ENCODE measurements around the gene SLC6A16.

SLC6A16 gene

DNA sequence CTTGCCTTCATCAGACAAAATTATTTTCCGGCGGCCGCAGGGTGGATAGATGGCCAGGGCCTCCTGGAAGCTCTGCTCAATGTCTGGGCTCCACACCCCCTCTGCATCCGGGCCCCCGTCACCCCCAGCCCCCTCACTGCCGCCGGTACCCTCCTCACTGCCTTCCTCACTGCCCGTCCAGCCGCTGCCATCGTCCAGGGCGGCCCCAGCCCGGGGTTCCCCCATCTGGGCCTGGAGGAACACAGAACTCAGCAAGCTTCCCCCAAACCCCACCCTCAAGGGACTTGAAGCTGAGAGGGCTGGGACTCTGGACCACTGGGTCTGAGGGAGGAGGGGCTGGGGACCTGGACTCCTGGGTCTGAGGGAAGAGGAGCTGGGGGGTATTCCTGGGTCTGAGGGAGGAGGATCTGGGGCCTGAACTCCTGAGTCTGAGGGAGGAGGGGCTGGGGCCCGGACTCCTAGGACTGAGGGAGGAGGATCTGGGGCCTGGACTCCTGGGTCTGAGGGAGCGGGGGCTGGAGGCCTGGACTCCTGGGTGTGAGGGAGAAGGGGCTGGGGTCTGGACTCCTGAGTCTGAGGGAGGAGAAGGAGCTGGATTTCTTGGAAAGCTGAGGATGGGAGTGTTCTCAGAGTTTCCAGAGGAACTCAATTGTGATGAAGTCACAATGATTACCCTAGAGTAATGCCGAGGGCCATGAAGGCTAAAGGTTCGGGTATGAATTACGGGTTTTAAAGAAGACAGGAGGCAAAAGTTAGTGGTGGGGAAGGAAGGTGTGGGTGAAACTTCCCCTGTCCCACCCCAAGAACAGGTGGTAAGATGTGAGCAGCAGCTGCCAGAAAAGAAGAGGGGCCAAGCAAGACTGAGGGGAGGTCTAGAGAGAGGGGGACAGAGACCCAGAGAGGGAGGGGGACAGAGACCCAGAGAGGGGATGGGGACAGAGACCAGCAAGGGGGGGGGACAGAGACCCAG is 35.1 kb upstream of the SLC6A16 start:
- H3K4me3 ChIP-seq (ENCODE audit: low read length), result no peak overlapping the region
- H3K27ac ChIP-seq (ENCODE audit: low read depth, low read length), result peak overlapping the region; percentile 93
- no peak overlapping the region for H3K9ac ChIP-seq (ENCODE audit: low read length)
- peaks cover 6% of the 10 kb centered on the region for H3K4me1 ChIP-seq (ENCODE audit: control insufficient read depth, insufficient read depth, low read length)
- no peaks in the 10 kb centered on the region for H3K27me3 ChIP-seq (ENCODE audit: control insufficient read depth, insufficient read depth, low read length)
- peaks cover 4% of the 10 kb centered on the region for H3K36me3 ChIP-seq (ENCODE audit: control insufficient read depth, insufficient read depth, low read length)

DNA sequence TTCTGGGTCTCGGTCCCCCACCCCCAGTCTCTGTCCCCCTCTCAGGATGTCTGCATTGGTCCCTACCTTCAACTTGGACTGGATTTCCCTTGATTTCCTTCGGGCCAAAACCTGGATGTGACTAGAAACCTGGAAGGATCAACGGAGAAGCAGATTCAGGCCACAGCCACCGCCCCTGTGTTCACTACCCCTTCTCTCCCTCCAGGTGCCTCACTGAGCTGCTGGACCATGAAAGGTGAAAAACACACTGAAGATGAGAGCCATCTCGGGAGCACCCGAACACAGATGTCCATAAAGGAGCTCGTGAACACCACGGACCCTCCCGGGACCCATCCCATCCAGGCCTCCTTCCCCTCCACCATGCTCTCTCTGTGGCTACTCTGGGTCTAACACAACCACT is 32.2 kb upstream of the SLC6A16 start:
- no peaks in the 10 kb centered on the region for H3K27me3 ChIP-seq (ENCODE audit: control insufficient read depth, insufficient read depth, low read length)
- no peak overlapping the region for H3K9ac ChIP-seq (ENCODE audit: low read length)
- no peaks in the 10 kb centered on the region for H3K4me1 ChIP-seq (ENCODE audit: control insufficient read depth, insufficient read depth, low read length)
- peaks cover 7% of the 10 kb centered on the region for H3K36me3 ChIP-seq (ENCODE audit: control insufficient read depth, insufficient read depth, low read length)
- no peak overlapping the region for H3K4me3 ChIP-seq (ENCODE audit: low read length)
- H3K27ac ChIP-seq (ENCODE audit: low read depth, low read length), result peak overlapping the region; percentile 6

DNA sequence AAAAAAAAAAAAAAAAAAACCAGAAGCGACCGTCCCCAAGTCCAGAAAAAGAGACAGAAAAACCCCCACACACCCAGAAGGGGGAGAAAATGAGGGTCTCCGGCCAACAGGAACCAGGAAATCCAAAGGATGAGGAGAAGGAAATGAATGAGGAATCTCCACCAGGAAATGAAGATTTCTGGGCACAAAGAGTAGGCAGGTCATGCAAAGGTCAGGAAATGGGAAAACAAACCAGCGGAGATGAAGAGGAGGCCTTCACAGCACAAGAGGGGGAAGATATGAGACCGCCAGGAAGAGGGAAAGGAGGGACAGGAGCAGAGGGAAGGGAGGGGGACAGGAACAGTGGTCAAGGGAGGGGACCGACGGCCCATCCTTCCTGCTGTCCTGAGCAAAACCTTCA is 31.4 kb upstream of the SLC6A16 start:
- Histone ChIP-seq H3K4me3 (ENCODE audit: low read length) (no peak overlapping the region), H3K27me3 (ENCODE audit: control insufficient read depth, insufficient read depth, low read length) (no peaks in the 10 kb centered on the region), H3K4me1 (ENCODE audit: control insufficient read depth, insufficient read depth, low read length) (no peaks in the 10 kb centered on the region), H3K27ac (ENCODE audit: low read depth, low read length) (no peak overlapping the region), H3K9ac (ENCODE audit: low read length) (no peak overlapping the region), H3K36me3 (ENCODE audit: control insufficient read depth, insufficient read depth, low read length) (peaks cover 7% of the 10 kb centered on the region)

DNA sequence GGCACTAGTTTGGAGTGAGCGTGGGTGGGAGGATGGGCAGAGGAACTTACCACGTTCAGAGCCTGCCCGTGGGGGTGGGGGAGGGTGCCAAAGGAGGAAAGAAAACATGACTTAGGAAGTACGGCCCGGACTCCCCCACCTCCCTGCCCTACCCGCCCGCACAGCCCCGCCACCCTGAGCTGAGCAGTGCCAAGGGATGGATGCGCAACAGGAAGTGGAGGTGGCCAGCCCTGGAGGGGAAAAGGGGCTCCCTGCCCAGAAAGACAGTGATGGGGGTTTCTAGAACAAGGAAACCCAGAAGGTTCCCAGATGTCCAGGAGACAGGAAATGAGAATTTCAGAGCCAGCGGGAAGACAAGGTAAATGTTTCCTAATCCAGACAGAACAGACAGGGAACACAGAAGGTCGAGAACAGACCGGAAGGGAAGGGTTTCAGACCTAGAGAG is 30.9 kb upstream of the SLC6A16 start:
- H3K4me3 ChIP-seq (ENCODE audit: low read length), result no peak overlapping the region
- H3K27me3 ChIP-seq (ENCODE audit: control insufficient read depth, insufficient read depth, low read length), result no peaks in the 10 kb centered on the region
- no peaks in the 10 kb centered on the region for H3K4me1 ChIP-seq (ENCODE audit: control insufficient read depth, insufficient read depth, low read length)
- H3K36me3 ChIP-seq (ENCODE audit: control insufficient read depth, insufficient read depth, low read length), result peaks cover 7% of the 10 kb centered on the region
- H3K9ac ChIP-seq (ENCODE audit: low read length), result no peak overlapping the region
- peak overlapping the region; percentile 32 for H3K27ac ChIP-seq (ENCODE audit: low read depth, low read length)

DNA sequence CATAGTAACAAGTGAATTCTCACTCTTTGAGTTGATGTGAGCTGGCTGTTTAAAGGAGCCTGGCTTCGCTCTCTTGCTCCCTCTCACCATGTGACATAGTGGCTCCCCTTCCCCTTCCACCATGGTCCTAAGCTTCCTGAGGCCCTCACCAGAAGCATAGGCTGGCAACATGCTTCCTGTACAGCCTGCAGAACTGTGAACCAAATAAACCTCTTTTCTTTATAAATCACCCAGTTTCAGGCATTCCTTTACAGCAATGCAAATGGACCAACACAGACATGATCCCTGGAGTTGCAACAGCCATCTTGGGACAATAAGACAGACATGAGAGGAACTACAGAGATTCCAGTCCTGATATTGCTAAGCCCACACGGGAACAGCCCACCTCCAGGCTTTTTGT is 24.6 kb upstream of the SLC6A16 start:
- Histone ChIP-seq H3K27me3 (ENCODE audit: control insufficient read depth, insufficient read depth, low read length) (no peaks in the 10 kb centered on the region), H3K27ac (ENCODE audit: low read depth, low read length) (no peak overlapping the region), H3K4me1 (ENCODE audit: control insufficient read depth, insufficient read depth, low read length) (no peaks in the 10 kb centered on the region), H3K36me3 (ENCODE audit: control insufficient read depth, insufficient read depth, low read length) (peaks cover 10% of the 10 kb centered on the region), H3K4me3 (ENCODE audit: low read length) (no peak overlapping the region), H3K9ac (ENCODE audit: low read length) (no peak overlapping the region)

DNA sequence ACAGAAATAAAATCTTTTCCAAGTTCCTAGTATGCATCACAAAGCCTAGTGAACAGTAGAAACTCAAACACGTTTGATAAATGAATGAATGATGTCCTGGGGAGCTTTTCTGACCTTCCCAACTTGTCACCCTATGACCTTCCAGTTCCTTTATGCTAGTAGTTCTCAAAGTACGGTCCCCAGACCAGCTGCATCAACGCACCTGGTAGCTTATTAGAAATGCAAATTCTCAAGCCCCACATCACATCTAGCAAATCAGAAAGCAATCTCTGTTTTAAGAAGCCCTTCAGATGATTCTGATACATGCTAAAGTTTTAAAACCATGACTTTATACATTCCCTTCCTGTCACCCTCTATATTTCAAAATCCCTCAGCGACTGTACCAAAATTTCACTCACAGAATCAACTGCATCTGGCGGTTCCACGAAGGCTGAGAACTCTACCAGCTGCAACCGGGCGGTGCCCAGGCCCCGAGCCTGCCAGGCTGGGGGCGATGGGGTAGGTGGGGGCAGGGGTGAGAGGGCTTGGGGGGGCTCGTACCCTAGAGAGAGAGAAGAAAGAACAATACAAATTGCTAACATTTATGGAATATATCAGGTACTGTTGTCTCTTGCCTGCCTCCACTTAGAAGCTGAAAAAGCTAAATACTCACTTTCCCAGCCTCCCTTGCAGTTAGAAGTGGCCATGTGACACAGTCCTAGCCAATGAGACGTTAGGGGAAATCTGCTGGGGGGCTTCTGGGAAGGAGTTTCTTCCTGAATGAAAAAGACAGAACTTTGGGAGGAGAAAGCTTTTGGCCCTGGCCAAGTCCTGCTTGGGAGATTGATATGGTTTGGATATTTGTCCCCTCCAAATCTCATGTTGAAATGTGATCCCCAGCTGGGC is 23.6 kb upstream of the SLC6A16 start:
- no peaks in the 10 kb centered on the region for H3K27me3 ChIP-seq (ENCODE audit: control insufficient read depth, insufficient read depth, low read length)
- no peak overlapping the region for H3K9ac ChIP-seq (ENCODE audit: low read length)
- no peaks in the 10 kb centered on the region for H3K4me1 ChIP-seq (ENCODE audit: control insufficient read depth, insufficient read depth, low read length)
- H3K27ac ChIP-seq (ENCODE audit: low read depth, low read length), result no peak overlapping the region
- no peak overlapping the region for H3K4me3 ChIP-seq (ENCODE audit: low read length)
- peaks cover 12% of the 10 kb centered on the region for H3K36me3 ChIP-seq (ENCODE audit: control insufficient read depth, insufficient read depth, low read length)

DNA sequence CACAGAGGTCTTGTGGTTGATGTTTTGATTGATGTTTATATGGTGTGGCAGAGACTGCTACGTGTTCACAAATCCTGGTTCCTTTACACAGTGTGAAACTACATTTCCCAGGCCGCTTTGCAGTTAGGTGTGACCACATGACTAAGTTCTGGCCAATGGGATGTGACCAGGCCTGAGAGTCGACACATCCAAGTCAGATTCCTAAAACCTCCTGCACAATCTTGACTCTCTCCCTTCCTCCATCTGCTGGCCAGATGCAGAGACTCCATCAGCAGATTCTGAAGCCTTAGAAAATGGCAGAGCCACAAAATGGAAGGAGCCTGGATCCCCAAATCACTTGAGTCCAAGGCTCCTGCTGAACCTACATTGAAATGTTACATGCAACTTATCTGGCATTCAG is 22.8 kb upstream of the SLC6A16 start:
- Histone ChIP-seq H3K27ac (ENCODE audit: low read depth, low read length) (no peak overlapping the region), H3K4me3 (ENCODE audit: low read length) (no peak overlapping the region), H3K27me3 (ENCODE audit: control insufficient read depth, insufficient read depth, low read length) (no peaks in the 10 kb centered on the region), H3K4me1 (ENCODE audit: control insufficient read depth, insufficient read depth, low read length) (no peaks in the 10 kb centered on the region), H3K9ac (ENCODE audit: low read length) (no peak overlapping the region), H3K36me3 (ENCODE audit: control insufficient read depth, insufficient read depth, low read length) (peaks cover 16% of the 10 kb centered on the region)

DNA sequence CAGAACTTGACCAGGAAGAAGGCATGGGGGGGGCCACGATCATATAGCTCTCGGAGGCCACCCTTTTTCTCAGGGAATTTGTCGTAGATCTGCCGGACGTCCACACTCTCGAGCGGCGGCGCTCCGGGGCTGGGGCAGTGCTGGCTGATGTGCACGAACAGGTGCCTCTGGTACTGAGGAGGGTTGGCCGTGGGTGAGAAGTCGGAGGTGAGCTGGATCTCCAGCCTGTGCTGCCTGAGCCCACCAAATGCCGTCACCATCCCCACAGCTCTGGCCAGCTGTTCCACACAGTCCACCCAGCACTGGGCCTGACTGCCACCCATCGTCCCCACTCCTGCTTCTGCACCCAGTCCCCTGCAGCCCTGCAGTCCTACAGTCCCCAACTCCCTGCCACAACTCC is 22.2 kb upstream of the SLC6A16 start:
- H3K27ac ChIP-seq (ENCODE audit: low read depth, low read length), result no peak overlapping the region
- H3K27me3 ChIP-seq (ENCODE audit: control insufficient read depth, insufficient read depth, low read length), result no peaks in the 10 kb centered on the region
- H3K9ac ChIP-seq (ENCODE audit: low read length), result no peak overlapping the region
- no peaks in the 10 kb centered on the region for H3K4me1 ChIP-seq (ENCODE audit: control insufficient read depth, insufficient read depth, low read length)
- peaks cover 19% of the 10 kb centered on the region for H3K36me3 ChIP-seq (ENCODE audit: control insufficient read depth, insufficient read depth, low read length)
- no peak overlapping the region for H3K4me3 ChIP-seq (ENCODE audit: low read length)

DNA sequence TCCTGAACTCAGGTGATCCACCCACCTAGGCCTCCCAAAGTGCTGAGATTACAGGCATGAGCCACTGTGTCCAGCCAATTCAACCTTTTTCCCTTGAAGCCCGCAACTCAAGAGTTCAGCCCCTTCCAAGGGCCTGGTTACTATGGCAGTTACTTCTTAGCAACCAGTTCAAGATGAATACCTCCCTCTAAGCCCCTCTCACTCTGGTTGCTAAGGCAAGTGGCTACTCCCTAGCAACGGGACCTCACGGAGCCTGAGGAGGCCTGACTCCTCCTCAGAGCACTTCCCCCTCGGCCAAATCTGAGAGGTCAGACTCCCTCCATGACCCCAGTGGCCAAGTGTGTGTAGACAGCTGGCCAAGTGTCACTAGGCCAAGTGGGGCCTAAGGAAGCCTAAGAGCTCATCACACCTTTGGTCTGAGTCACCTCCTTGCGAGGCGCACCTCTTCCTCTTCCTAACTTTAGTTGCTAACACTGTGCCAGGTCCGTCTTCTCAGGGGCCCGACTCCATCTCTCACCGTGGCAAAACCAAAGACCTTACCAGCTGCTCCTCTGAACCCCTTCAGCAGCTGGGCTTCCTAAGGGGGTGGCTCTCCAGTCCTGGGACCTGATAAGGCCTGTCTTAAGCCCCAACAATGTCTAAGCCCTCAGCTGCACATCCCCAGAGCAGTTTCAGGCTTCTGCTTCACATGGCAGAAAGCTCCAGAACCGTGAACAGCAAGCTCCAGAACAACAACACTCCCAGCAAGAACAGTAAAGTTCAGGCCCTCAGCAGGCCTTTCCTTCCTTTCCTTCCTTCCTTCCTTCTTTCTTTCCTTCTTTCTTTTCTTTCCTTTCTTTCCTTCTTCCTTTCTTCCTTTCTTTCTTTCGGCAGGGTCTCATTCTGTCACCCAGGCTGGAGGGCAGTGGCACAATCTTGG is 19.8 kb upstream of the SLC6A16 start:
- peaks cover 19% of the 10 kb centered on the region for H3K36me3 ChIP-seq (ENCODE audit: control insufficient read depth, insufficient read depth, low read length)

DNA sequence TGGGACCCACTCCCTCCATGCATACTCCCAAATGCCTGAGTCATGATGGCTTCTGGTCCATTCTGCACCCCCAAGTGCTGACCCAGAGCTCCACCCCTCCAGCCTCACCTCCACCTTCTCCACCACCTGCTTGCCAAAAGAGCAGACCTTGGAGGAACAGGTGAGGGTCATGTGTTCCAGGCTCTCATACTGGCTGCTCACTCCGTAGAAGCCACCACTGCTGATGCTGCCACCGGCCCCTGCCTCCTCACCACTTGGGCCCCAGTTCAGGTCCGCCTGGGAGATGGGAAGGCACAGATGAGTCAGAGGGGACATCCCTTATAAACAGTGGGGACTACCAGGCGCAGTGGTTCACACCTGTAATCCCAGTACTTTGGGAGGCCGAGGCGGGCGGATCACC is 18.1 kb upstream of the SLC6A16 start:
- Histone ChIP-seq H3K27me3 (ENCODE audit: control insufficient read depth, insufficient read depth, low read length) (no peaks in the 10 kb centered on the region), H3K4me1 (ENCODE audit: control insufficient read depth, insufficient read depth, low read length) (peaks cover 4% of the 10 kb centered on the region), H3K9ac (ENCODE audit: low read length) (no peak overlapping the region), H3K36me3 (ENCODE audit: control insufficient read depth, insufficient read depth, low read length) (peaks cover 15% of the 10 kb centered on the region), H3K27ac (ENCODE audit: low read depth, low read length) (no peak overlapping the region), H3K4me3 (ENCODE audit: low read length) (no peak overlapping the region)

More for the DNA sequence above, 19.8 kb upstream of the SLC6A16 start:
- Histone ChIP-seq H3K9ac (ENCODE audit: low read length) (no peak overlapping the region), H3K27ac (ENCODE audit: low read depth, low read length) (no peak overlapping the region), H3K4me1 (ENCODE audit: control insufficient read depth, insufficient read depth, low read length) (peaks cover 2% of the 10 kb centered on the region), H3K27me3 (ENCODE audit: control insufficient read depth, insufficient read depth, low read length) (no peaks in the 10 kb centered on the region), H3K4me3 (ENCODE audit: low read length) (no peak overlapping the region)

DNA sequence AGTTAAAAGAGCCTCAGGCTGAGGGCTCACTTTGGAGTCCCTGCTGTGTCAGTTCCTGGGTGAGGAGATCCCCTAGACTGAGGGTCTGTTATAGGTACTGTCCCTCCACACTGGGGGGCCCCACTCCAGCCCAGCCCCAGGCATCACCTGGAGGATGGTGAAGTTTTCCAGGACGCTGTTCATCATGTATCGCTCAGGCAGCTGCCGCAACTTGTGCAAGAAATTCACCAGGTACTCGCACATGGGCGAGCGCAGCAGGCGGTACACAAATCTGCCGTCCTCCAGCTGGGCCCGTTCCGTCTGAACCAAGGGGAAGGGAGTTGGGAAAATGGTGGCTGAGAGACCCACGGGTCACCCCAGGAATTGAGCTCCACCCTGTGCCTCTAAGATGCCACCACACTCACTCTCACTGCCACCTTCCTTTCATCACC is 17.3 kb upstream of the SLC6A16 start:
- peaks cover 4% of the 10 kb centered on the region for H3K4me1 ChIP-seq (ENCODE audit: control insufficient read depth, insufficient read depth, low read length)
- no peak overlapping the region for H3K4me3 ChIP-seq (ENCODE audit: low read length)
- peaks cover 15% of the 10 kb centered on the region for H3K36me3 ChIP-seq (ENCODE audit: control insufficient read depth, insufficient read depth, low read length)
- no peaks in the 10 kb centered on the region for H3K27me3 ChIP-seq (ENCODE audit: control insufficient read depth, insufficient read depth, low read length)
- no peak overlapping the region for H3K9ac ChIP-seq (ENCODE audit: low read length)
- no peak overlapping the region for H3K27ac ChIP-seq (ENCODE audit: low read depth, low read length)

Data from rectal smooth muscle tissue (tissue), 1 donor.